ENCODE results near the gene TIAM1. TPM values are rescaled to one million over a fixed set of nuclear protein-coding genes. Genes with fewer than 3 reads are reported as not detected.

The TIAM1 gene
- total RNA-seq, 2 donors from 2014 or later = 54.2 to 68.7 TPM

- no peaks in the 10 kb centered on the region for H3K36me3 Mint-ChIP-seq (ENCODE audit: low read depth)
Observed at GRCh38 chr21:31366825-31367224, 22.8 kb upstream of the TIAM1 start.

DNA sequence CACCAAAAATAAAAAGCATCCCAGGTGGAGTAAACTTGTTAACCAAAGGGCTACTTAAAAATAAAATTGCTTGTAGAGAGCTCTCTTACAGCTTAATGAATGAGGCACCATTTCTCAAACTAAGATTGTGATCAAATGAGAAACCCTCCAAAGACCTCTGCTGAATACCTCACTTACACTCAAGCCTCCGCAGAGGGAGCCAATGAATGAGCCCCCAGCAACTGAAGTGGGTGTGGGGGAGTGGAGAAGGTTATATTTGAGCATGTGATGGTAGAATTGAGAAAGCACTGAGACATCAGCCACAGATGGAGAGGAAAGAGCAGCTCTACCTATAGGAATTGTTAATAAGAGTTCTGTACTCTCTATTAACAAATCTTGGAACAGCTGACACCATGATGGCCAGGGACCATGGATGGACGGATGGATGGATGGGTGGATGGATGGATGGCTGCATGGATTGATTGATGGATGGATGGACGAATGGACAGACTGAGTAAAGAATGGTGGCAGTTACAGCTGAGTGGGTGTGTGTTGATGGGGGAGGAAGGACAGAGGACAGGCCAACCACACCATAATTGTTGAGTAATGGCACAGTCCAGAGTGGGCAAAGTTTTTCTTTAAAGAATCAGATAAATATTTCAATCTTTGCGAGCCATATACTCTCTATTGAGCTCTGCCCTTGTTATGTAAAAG lies 20.3 kb upstream of the TIAM1 start:
- DNase-seq (no peak), ATAC-seq (no peak)
- Mint-ChIP-seq H3K27ac (peak overlapping the region; percentile 84), H3K27me3 (no peaks in the 10 kb centered on the region), H3K36me3 (ENCODE audit: low read depth) (no peaks in the 10 kb centered on the region), H3K4me1 (peaks cover 24% of the 10 kb centered on the region), H3K4me3 (peak overlapping the region; percentile 66)
- H3K9me3 ChIP-seq (ENCODE audit: control insufficient read depth, low read length, poor library complexity, severe bottlenecking) = peaks cover 3% of the 10 kb centered on the region

More at GRCh38 chr21:31366825-31367224, 22.8 kb upstream of the TIAM1 start:
- Mint-ChIP-seq H3K4me1 (peaks cover 24% of the 10 kb centered on the region), H3K27me3 (no peaks in the 10 kb centered on the region), H3K4me3 (no peak overlapping the region), H3K27ac (no peak overlapping the region)
- DNase-seq (no peak), ATAC-seq (no peak)
- no peaks in the 10 kb centered on the region for H3K9me3 ChIP-seq (ENCODE audit: control insufficient read depth, low read length, poor library complexity, severe bottlenecking)

GRCh38 chr21:31363720-31364119 lies 19.7 kb upstream of the TIAM1 start:
- ATAC-seq (peak; percentile 44), DNase-seq (no peak)
- Mint-ChIP-seq H3K4me1 (peaks cover 24% of the 10 kb centered on the region), H3K4me3 (peak overlapping the region; percentile 66), H3K36me3 (ENCODE audit: low read depth) (no peaks in the 10 kb centered on the region), H3K27me3 (no peaks in the 10 kb centered on the region), H3K27ac (peak overlapping the region; percentile 84)
- peaks cover 3% of the 10 kb centered on the region for H3K9me3 ChIP-seq (ENCODE audit: control insufficient read depth, low read length, poor library complexity, severe bottlenecking)

- Mint-ChIP-seq H3K27ac (no peak overlapping the region), H3K27me3 (no peaks in the 10 kb centered on the region), H3K36me3 (ENCODE audit: low read depth) (no peaks in the 10 kb centered on the region), H3K4me1 (peaks cover 26% of the 10 kb centered on the region), H3K4me3 (no peak overlapping the region)
- no peak for ATAC-seq
- DNase-seq = no peak
- peaks cover 3% of the 10 kb centered on the region for H3K9me3 ChIP-seq (ENCODE audit: control insufficient read depth, low read length, poor library complexity, severe bottlenecking)
Observed at GRCh38 chr21:31360717-31361116, 16.7 kb upstream of the TIAM1 start.

DNA sequence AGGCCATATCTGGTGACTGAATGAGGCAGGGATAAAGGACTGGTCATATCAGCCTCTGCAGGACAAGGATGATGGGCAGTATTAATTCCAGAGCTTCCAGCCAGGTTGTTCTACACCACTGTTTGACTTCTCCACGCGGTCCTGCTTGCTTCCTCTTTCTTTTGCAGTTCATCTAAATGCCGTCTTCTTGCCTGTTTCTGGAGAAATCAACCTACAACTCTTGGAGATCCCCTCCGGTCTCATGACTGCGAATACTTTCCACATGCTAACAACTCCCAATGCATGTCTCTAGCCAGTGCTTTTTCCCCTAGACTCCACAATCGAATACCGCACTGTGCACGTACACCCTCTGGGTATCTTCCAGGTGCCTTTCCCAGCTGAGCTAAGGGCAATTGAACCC lies 14.1 kb upstream of the TIAM1 start:
- Mint-ChIP-seq H3K4me3 (no peak overlapping the region), H3K36me3 (ENCODE audit: low read depth) (no peaks in the 10 kb centered on the region), H3K27me3 (no peaks in the 10 kb centered on the region), H3K4me1 (peaks cover 18% of the 10 kb centered on the region), H3K27ac (no peak overlapping the region)
- ATAC-seq (no peak), DNase-seq (no peak)
- H3K9me3 ChIP-seq (ENCODE audit: control insufficient read depth, low read length, poor library complexity, severe bottlenecking) = peaks cover 3% of the 10 kb centered on the region

DNA sequence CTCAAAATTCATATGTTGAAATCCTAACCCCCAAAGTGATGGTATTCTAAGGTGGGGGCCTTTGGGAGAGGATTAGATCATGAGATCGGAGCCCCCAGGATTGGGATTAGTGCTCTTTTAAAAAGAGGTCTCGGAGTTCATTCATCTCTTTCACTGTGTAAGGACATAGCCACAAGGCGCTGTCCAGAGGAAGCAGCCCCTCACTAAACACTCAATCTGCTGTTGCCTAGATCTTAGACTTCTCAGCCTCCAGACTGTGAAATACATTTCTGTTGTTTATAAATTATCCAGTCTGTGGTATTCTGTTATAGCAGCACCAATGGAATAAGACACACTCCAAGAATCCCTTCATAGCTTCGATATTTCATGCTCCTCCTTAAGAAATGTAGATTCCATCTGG lies 12.4 kb upstream of the TIAM1 start:
- DNase-seq (no peak), ATAC-seq (no peak)
- Mint-ChIP-seq H3K4me1 (peaks cover 18% of the 10 kb centered on the region), H3K27me3 (no peaks in the 10 kb centered on the region), H3K27ac (no peak overlapping the region), H3K4me3 (no peak overlapping the region), H3K36me3 (ENCODE audit: low read depth) (no peaks in the 10 kb centered on the region)
- peaks cover 3% of the 10 kb centered on the region for H3K9me3 ChIP-seq (ENCODE audit: control insufficient read depth, low read length, poor library complexity, severe bottlenecking)

DNA sequence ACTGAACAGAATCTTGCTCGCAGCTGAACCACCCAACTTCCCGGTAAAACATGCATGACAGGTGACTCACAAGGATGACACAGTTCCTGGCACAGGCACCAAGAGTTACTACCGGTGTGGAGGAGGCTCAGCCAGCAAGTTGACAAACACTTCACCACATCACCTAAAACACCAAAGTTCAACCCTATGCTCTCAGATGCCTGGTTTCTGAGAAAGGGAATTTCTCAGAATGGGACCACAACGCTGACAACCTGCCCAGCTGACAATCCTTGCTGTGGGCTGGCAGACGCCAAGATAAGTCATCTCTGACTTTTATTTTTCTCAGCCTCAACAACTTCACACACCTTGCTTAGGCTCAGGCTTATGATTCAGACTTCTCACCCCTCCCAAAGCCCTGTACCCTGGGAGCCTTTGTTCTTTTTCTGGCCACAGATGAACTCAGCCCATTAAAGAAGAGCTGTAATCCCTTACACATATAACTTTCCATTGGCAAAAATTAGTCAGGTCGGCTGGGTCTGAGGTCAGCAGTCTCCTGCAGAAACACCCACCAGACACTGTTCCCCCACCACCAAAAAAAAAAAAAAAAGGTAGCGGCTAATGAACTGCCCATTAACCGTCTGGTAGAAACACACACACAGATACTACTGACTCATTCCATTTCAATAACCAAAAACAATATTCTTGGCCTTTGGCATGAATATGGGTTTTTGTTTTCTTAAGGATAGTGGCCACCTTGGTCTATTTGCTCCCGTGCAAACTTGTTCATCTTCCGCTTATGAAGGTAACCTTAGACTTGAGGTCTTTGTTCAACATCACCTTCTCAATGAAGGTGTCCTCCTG lies 10.8 kb upstream of the TIAM1 start:
- peak overlapping the region; percentile 67 for H3K4me3 Mint-ChIP-seq
- H3K4me1 Mint-ChIP-seq = peaks cover 20% of the 10 kb centered on the region
- no peaks in the 10 kb centered on the region for H3K36me3 Mint-ChIP-seq (ENCODE audit: low read depth)
- H3K9me3 ChIP-seq (ENCODE audit: control insufficient read depth, low read length, poor library complexity, severe bottlenecking) = no peaks in the 10 kb centered on the region
- no peaks in the 10 kb centered on the region for H3K27me3 Mint-ChIP-seq
- H3K27ac Mint-ChIP-seq = peak overlapping the region; percentile 71
- DNase-seq (peak; percentile 23 to 61 (median 50)), ATAC-seq (peak; percentile 91)

- H3K27me3 Mint-ChIP-seq = no peaks in the 10 kb centered on the region
- DNase-seq (no peak), ATAC-seq (peak; percentile 1)
- H3K9me3 ChIP-seq (ENCODE audit: control insufficient read depth, low read length, poor library complexity, severe bottlenecking) = no peaks in the 10 kb centered on the region
- peaks cover 21% of the 10 kb centered on the region for H3K4me1 Mint-ChIP-seq
- H3K4me3 Mint-ChIP-seq = peak overlapping the region; percentile 67
- no peaks in the 10 kb centered on the region for H3K36me3 Mint-ChIP-seq (ENCODE audit: low read depth)
- H3K27ac Mint-ChIP-seq = peak overlapping the region; percentile 71
Observed at GRCh38 chr21:31354122-31354521, 10.1 kb upstream of the TIAM1 start.

- no peaks in the 10 kb centered on the region for H3K9me3 ChIP-seq (ENCODE audit: control insufficient read depth, low read length, poor library complexity, severe bottlenecking)
- Mint-ChIP-seq H3K36me3 (ENCODE audit: low read depth) (no peaks in the 10 kb centered on the region), H3K4me1 (peaks cover 23% of the 10 kb centered on the region), H3K27me3 (no peaks in the 10 kb centered on the region), H3K4me3 (peak overlapping the region; percentile 34), H3K27ac (no peak overlapping the region)
- DNase-seq (no peak), ATAC-seq (no peak)
Observed at GRCh38 chr21:31352836-31353235, 8.8 kb upstream of the TIAM1 start.

GRCh38 chr21:31351960-31352359 lies 7.9 kb upstream of the TIAM1 start:
- H3K9me3 ChIP-seq (ENCODE audit: control insufficient read depth, low read length, poor library complexity, severe bottlenecking) = no peaks in the 10 kb centered on the region
- DNase-seq = no peak
- Mint-ChIP-seq H3K27me3 (no peaks in the 10 kb centered on the region), H3K36me3 (ENCODE audit: low read depth) (no peaks in the 10 kb centered on the region), H3K4me3 (no peak overlapping the region), H3K4me1 (peaks cover 26% of the 10 kb centered on the region), H3K27ac (no peak overlapping the region)
- no peak for ATAC-seq

DNA sequence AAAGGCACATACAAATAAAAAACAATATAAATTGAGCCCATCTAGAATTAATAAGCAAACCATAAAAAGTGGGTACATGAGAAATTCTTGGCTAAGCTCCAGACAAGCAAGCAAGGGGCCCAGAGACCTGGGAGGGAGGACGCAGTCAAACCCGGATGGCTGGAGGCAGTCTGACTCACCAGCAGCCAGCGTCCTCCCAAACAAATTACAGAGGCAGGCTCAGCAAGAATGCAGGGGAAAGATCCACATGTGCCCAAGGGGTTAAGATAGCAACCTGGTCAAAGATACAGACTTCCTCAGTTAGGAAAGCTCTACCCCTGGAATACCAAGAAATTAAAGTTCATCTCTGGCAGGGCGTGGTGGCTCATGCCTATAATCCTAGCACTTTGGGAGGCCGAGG lies 7.4 kb upstream of the TIAM1 start:
- H3K27me3 Mint-ChIP-seq = peaks cover 1% of the 10 kb centered on the region

GRCh38 chr21:31349208-31349607 lies 5.1 kb upstream of the TIAM1 start:
- no peak overlapping the region for H3K4me3 Mint-ChIP-seq
- ATAC-seq (no peak), DNase-seq (no peak)
- peaks cover 8% of the 10 kb centered on the region for H3K27me3 Mint-ChIP-seq
- peak overlapping the region; percentile 14 for H3K27ac Mint-ChIP-seq
- no peaks in the 10 kb centered on the region for H3K9me3 ChIP-seq (ENCODE audit: control insufficient read depth, low read length, poor library complexity, severe bottlenecking)
- H3K4me1 Mint-ChIP-seq = peaks cover 24% of the 10 kb centered on the region
- H3K36me3 Mint-ChIP-seq (ENCODE audit: low read depth) = no peaks in the 10 kb centered on the region

More for the DNA sequence above, 7.4 kb upstream of the TIAM1 start:
- H3K27ac Mint-ChIP-seq = peak overlapping the region; percentile 5
- H3K9me3 ChIP-seq (ENCODE audit: control insufficient read depth, low read length, poor library complexity, severe bottlenecking) = no peaks in the 10 kb centered on the region
- H3K36me3 Mint-ChIP-seq (ENCODE audit: low read depth) = no peaks in the 10 kb centered on the region
- no peak for ATAC-seq
- DNase-seq = no peak
- no peak overlapping the region for H3K4me3 Mint-ChIP-seq
- peaks cover 28% of the 10 kb centered on the region for H3K4me1 Mint-ChIP-seq

DNA sequence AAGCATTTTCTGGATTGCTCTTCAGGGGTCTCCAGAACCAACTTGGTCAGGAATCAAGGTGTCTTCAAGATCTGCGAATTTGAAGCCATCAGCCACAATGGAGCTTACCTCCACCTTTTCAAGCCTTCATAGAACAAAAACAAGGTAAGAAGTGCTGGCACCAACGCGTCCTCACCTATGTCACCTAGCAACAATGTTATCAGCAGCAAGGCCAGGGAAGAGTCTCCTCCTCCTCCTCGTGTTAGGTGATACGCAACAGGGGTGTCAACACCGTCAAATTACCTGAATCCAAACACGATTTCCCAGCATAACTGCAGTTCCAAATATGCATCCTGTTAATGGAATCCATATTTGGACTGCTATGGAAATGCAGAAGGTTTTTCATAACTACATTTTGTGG lies 4.1 kb upstream of the TIAM1 start:
- no peak overlapping the region for H3K4me3 Mint-ChIP-seq
- H3K36me3 Mint-ChIP-seq (ENCODE audit: low read depth) = peaks cover 6% of the 10 kb centered on the region
- DNase-seq (no peak), ATAC-seq (no peak)
- H3K27me3 Mint-ChIP-seq = peaks cover 16% of the 10 kb centered on the region
- H3K27ac Mint-ChIP-seq = no peak overlapping the region
- no peaks in the 10 kb centered on the region for H3K9me3 ChIP-seq (ENCODE audit: control insufficient read depth, low read length, poor library complexity, severe bottlenecking)
- H3K4me1 Mint-ChIP-seq = peaks cover 34% of the 10 kb centered on the region
